ENCODE data around the gene ASPSCR1.

DNA sequence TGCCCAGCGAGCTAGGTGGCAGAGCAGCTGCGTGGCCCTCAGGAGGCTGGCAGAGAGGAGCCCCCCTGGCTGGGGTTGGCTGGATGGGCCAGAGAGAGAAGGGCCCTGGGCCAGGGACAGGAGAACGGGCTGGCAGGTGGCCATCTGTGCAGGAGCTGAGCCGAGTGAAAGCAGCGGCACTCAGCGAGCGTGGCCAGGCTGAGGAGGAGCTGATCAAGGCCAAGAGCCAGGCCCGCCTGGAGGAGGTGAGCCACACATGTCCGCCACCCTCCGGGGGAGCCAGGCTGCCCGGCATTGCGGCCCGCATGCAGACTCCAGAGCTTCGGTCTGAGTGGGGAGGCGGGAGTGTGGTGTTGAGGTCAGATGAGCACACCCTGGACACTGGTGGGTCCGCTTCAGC lies 52.0 kb downstream of the ASPSCR1 start:
- TF ChIP-seq, protein P1, sequence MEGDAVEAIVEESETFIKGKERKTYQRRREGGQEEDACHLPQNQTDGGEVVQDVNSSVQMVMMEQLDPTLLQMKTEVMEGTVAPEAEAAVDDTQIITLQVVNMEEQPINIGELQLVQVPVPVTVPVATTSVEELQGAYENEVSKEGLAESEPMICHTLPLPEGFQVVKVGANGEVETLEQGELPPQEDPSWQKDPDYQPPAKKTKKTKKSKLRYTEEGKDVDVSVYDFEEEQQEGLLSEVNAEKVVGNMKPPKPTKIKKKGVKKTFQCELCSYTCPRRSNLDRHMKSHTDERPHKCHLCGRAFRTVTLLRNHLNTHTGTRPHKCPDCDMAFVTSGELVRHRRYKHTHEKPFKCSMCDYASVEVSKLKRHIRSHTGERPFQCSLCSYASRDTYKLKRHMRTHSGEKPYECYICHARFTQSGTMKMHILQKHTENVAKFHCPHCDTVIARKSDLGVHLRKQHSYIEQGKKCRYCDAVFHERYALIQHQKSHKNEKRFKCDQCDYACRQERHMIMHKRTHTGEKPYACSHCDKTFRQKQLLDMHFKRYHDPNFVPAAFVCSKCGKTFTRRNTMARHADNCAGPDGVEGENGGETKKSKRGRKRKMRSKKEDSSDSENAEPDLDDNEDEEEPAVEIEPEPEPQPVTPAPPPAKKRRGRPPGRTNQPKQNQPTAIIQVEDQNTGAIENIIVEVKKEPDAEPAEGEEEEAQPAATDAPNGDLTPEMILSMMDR (IDR thresholded peaks at IDR 0.05; ENCODE audit: insufficient read depth, low read length, poor library complexity, severe bottlenecking) = no peak
- no peak for TF ChIP-seq EZH2phosphoT487 (conservative IDR thresholded peaks at IDR 0.05; ENCODE audit: low read length)

Measured in SU-DHL-6 (cell line).